ENCODE data around the gene CKAP4. TPM values are rescaled to one million over a fixed set of nuclear protein-coding genes. Genes with fewer than 3 reads are reported as not detected.

CKAP4 gene
- polyA plus RNA-seq (2011; rRNA removed) (376 and 389 TPM in 2 replicates), polyA minus RNA-seq (2011; rRNA and poly(A)+ RNA removed) (147 and 148 TPM in 2 replicates)

- Histone ChIP-seq H3K9me3 (ENCODE audit: control insufficient read depth, insufficient read depth, low read length) (peaks cover 6% of the 10 kb centered on the region; the same call in 1 of the 2 replicates), H3K4me3 (ENCODE audit: low read depth, low read length) (peak within 1 kb of the TSS; percentile 89), H3K27ac (ENCODE audit: low read depth, low read length) (peak within 1 kb of the TSS; percentile 94), H3K27me3 (ENCODE audit: control insufficient read depth, insufficient read depth, low read length) (no peaks in the 10 kb centered on the region)
- DNase-seq (ENCODE audit: low read depth, low spot score), result no peak
- TF ChIP-seq CTCF (IDR thresholded peaks at IDR 0.05; ENCODE audit: low read depth, low read length), result no peak
- ChIA-PET POLR2A (interaction anchor here (0.6 to 1.7 kb wide), 6 partner anchors 12 to 110 kb away, joined by 3 to 8 read pairs (median 4); partner anchors contain the start of gene POLR3B), CTCF (interaction anchor here (0.6 kb wide), 1 partner anchor 38 kb away, joined by 3 read pairs; no protein-coding TSS in a partner anchor)
Measured at GRCh38 chr12:106247674-106248311, at the start of gene CKAP4. Gene CKAP4, minus strand, starts transcription at chr12:106248020. Its CDS starts 169 bp downstream, at chr12:106247851.

GRCh38 chr12:106297075-106297474, 49.3 kb upstream of the CKAP4 start:
- no peaks in the 10 kb centered on the region for H3K27me3 ChIP-seq (ENCODE audit: control insufficient read depth, insufficient read depth, low read length)
- ChIA-PET POLR2A (no interaction called here), CTCF (interaction anchor here (1.1 to 2.1 kb wide), 3 partner anchors 14 to 73 kb away, joined by 3 to 6 read pairs (median 4); no protein-coding TSS in a partner anchor)
- no peak overlapping the region for H3K4me3 ChIP-seq (ENCODE audit: low read depth, low read length)
- TF ChIP-seq CTCF (IDR thresholded peaks at IDR 0.05; ENCODE audit: low read depth, low read length), result no peak
- no peak for DNase-seq (ENCODE audit: low read depth, low spot score)
- H3K27ac ChIP-seq (ENCODE audit: low read depth, low read length), result no peak overlapping the region
- H3K9me3 ChIP-seq (ENCODE audit: control insufficient read depth, insufficient read depth, low read length), result no peaks in the 10 kb centered on the region

- POLR2A ChIA-PET, result interaction anchor here (0.7 to 1.5 kb wide), 4 partner anchors 15 to 62 kb away, joined by 3 to 5 read pairs (median 4); partner anchors contain the start of gene POLR3B
- CTCF ChIA-PET, result interaction anchor here (0.6 to 2.1 kb wide), 5 partner anchors 13 to 72 kb away, joined by 3 to 6 read pairs (median 4); partner anchors contain the start of gene POLR3B
- Histone ChIP-seq H3K4me3 (ENCODE audit: low read depth, low read length) (no peak overlapping the region), H3K27ac (ENCODE audit: low read depth, low read length) (peak overlapping the region; percentile 42), H3K27me3 (ENCODE audit: control insufficient read depth, insufficient read depth, low read length) (no peaks in the 10 kb centered on the region), H3K9me3 (ENCODE audit: control insufficient read depth, insufficient read depth, low read length) (no peaks in the 10 kb centered on the region)
- no peak for TF ChIP-seq CTCF (IDR thresholded peaks at IDR 0.05; ENCODE audit: low read depth, low read length)
- no peak for DNase-seq (ENCODE audit: low read depth, low spot score)
Measured at GRCh38 chr12:106296179-106296877, 48.5 kb upstream of the CKAP4 start.

- ChIA-PET CTCF (no interaction called here), POLR2A (no interaction called here)
- TF ChIP-seq CTCF (IDR thresholded peaks at IDR 0.05; ENCODE audit: low read depth, low read length), result no peak
- DNase-seq (ENCODE audit: low read depth, low spot score), result no peak
- Histone ChIP-seq H3K4me3 (ENCODE audit: low read depth, low read length) (no peak overlapping the region), H3K9me3 (ENCODE audit: control insufficient read depth, insufficient read depth, low read length) (no peaks in the 10 kb centered on the region), H3K27me3 (ENCODE audit: control insufficient read depth, insufficient read depth, low read length) (no peaks in the 10 kb centered on the region), H3K27ac (ENCODE audit: low read depth, low read length) (no peak overlapping the region)
Measured at GRCh38 chr12:106292339-106292738, 44.5 kb upstream of the CKAP4 start.

- H3K27me3 ChIP-seq (ENCODE audit: control insufficient read depth, insufficient read depth, low read length), result no peaks in the 10 kb centered on the region
- no peak for TF ChIP-seq CTCF (IDR thresholded peaks at IDR 0.05; ENCODE audit: low read depth, low read length)
- H3K4me3 ChIP-seq (ENCODE audit: low read depth, low read length), result no peak overlapping the region
- no peak for DNase-seq (ENCODE audit: low read depth, low spot score)
- ChIA-PET POLR2A (no interaction called here), CTCF (no interaction called here)
- H3K9me3 ChIP-seq (ENCODE audit: control insufficient read depth, insufficient read depth, low read length), result no peaks in the 10 kb centered on the region
- H3K27ac ChIP-seq (ENCODE audit: low read depth, low read length), result no peak overlapping the region
Measured at GRCh38 chr12:106291342-106291741, 43.5 kb upstream of the CKAP4 start.
